ENCODE measurements around the gene HCK. TPM values are rescaled to one million over a fixed set of nuclear protein-coding genes. Genes with fewer than 3 reads are reported as not detected.
A peak's percentile ranks its signal among the peaks of the same experiment; 100 is the strongest.

Gene HCK
- total and polyA plus RNA-seq, 7 experiments from 2014 or later = 0.09 to 129 (median 1.4) TPM

DNA sequence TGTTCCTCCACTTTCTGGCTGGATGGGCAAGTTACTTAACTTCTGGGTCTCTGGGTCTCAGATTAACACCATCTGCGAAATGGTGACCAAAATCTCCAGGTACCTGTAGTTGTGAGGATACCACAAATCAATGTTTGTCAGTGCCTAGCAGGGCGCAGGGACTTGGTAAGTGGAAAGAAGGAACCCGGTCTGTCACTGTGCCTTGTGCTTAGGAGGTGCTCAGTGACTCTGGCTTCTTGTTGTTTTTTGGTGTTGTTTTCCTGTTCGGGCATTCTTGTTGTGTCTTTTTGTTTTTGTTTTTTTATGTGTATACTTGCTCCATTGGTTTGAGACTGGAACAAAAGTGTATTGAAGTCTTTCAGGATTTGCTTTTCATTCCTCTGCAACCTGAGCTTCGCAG lies 75.3 kb downstream of the HCK start:
- no peaks in the 10 kb centered on the region for H3K27me3 Mint-ChIP-seq
- Histone ChIP-seq H3K27ac (ENCODE audit: low read depth, low read length) (no peak overlapping the region), H3K4me3 (ENCODE audit: low read length) (no peak overlapping the region), H3K4me1 (ENCODE audit: control insufficient read depth in 2 of 2, insufficient read depth in 2 of 2, low read length in 2 of 2) (no peaks in the 10 kb centered on the region), H3K9me3 (ENCODE audit: control insufficient read depth in 2 of 3, low read length in 3 of 3) (no peaks in the 10 kb centered on the region), H3K36me3 (ENCODE audit: control insufficient read depth in 2 of 3, insufficient read depth in 3 of 3, low read length in 3 of 3) (no peaks in the 10 kb centered on the region), H3K27me3 (ENCODE audit: control insufficient read depth in 2 of 2, insufficient read depth in 2 of 2, low read length in 2 of 2) (no peaks in the 10 kb centered on the region)
- ChIA-PET CTCF (no interaction called here), POLR2A (no interaction called here)
- H3K4me3 Mint-ChIP-seq = no peak overlapping the region
- DNase-seq = no peak
- ATAC-seq = no peak
- peaks cover 0 to 26% (median 8%) of the 10 kb centered on the region in 5 donors for H3K36me3 Mint-ChIP-seq
- H3K4me1 Mint-ChIP-seq = peaks cover 3 to 44% (median 29%) of the 10 kb centered on the region in 7 donors
- intact Hi-C loops (cut with micrococcal nuclease) = no loop called here
- peaks cover 0 to 1% (median 0%) of the 10 kb centered on the region in 11 donors for H3K9me3 Mint-ChIP-seq
- H3K27ac Mint-ChIP-seq = peak overlapping the region in 3 of 9 donors; percentile 5 to 50 (median 26)

DNA sequence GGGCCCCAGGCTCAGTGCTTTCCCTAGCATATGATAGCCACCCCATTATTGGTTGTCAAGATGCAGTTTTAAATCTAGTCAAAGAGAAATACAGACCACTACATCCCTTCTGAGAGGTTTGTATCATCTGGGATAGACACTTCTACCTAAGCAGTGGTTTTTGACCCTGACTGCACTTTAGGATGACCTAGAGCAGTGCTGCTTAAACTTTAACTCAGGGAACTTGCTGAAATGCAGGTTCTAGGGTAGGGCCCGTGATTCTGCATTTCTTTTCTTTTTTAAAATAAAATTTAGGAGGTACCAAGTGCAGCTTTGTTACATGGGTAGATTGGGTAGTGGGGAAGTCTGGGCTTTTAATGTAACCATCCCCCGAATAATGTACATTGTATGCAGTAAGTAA lies 76.1 kb downstream of the HCK start:
- peaks cover 3 to 48% (median 33%) of the 10 kb centered on the region in 7 donors for H3K4me1 Mint-ChIP-seq
- Histone ChIP-seq H3K27me3 (ENCODE audit: control insufficient read depth in 2 of 2, insufficient read depth in 2 of 2, low read length in 2 of 2) (no peaks in the 10 kb centered on the region), H3K27ac (ENCODE audit: low read depth, low read length) (no peak overlapping the region), H3K9me3 (ENCODE audit: control insufficient read depth in 2 of 3, low read length in 3 of 3) (no peaks in the 10 kb centered on the region), H3K4me1 (ENCODE audit: control insufficient read depth in 2 of 2, insufficient read depth in 2 of 2, low read length in 2 of 2) (no peaks in the 10 kb centered on the region), H3K4me3 (ENCODE audit: low read length) (no peak overlapping the region), H3K36me3 (ENCODE audit: control insufficient read depth in 2 of 3, insufficient read depth in 3 of 3, low read length in 3 of 3) (no peaks in the 10 kb centered on the region)
- no peak overlapping the region for H3K4me3 Mint-ChIP-seq
- ATAC-seq (no peak), DNase-seq (no peak)
- peaks cover 0 to 1% (median 0%) of the 10 kb centered on the region in 11 donors for H3K9me3 Mint-ChIP-seq
- H3K27ac Mint-ChIP-seq = no peak overlapping the region
- H3K27me3 Mint-ChIP-seq = no peaks in the 10 kb centered on the region
- ChIA-PET POLR2A (no interaction called here), CTCF (no interaction called here)
- peaks cover 3 to 30% (median 9%) of the 10 kb centered on the region in 5 donors for H3K36me3 Mint-ChIP-seq
- intact Hi-C loops (cut with micrococcal nuclease) = no loop called here

DNA sequence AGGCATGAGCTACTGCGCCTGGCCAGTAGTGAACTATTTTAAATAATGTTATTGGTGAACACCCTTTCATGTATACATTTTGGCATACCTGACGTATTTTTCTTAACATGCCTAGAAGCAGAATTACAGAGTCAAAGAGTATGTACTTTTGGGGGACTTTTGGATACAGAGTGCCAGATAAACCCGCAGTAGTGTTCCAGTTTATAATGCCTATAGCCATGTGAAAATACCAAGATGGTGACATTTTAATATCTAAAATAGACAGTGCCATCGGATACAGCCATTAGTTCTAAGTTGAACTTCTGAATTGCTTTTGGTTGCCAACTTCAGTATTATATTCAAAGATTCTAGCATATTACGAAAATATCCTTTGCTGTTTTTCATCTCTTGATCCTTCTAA lies 77.8 kb downstream of the HCK start:
- H3K27me3 Mint-ChIP-seq = no peaks in the 10 kb centered on the region
- no peaks in the 10 kb centered on the region for H3K9me3 Mint-ChIP-seq
- Histone ChIP-seq H3K9me3 (ENCODE audit: control insufficient read depth in 2 of 3, low read length in 3 of 3) (no peaks in the 10 kb centered on the region), H3K4me1 (ENCODE audit: control insufficient read depth in 2 of 2, insufficient read depth in 2 of 2, low read length in 2 of 2) (no peaks in the 10 kb centered on the region), H3K36me3 (ENCODE audit: control insufficient read depth in 2 of 3, insufficient read depth in 3 of 3, low read length in 3 of 3) (peaks cover 0 to 5% (median 0%) of the 10 kb centered on the region in 3 experiments), H3K27ac (ENCODE audit: low read depth, low read length) (no peak overlapping the region), H3K27me3 (ENCODE audit: control insufficient read depth in 2 of 2, insufficient read depth in 2 of 2, low read length in 2 of 2) (no peaks in the 10 kb centered on the region), H3K4me3 (ENCODE audit: low read length) (no peak overlapping the region)
- ChIA-PET POLR2A (no interaction called here), CTCF (no interaction called here)
- DNase-seq (no peak), ATAC-seq (no peak)
- H3K27ac Mint-ChIP-seq = no peak overlapping the region
- peaks cover 4 to 26% (median 7%) of the 10 kb centered on the region in 5 donors for H3K36me3 Mint-ChIP-seq
- peaks cover 3 to 43% (median 34%) of the 10 kb centered on the region in 7 donors for H3K4me1 Mint-ChIP-seq
- intact Hi-C loops (cut with micrococcal nuclease) = no loop called here
- no peak overlapping the region for H3K4me3 Mint-ChIP-seq

DNA sequence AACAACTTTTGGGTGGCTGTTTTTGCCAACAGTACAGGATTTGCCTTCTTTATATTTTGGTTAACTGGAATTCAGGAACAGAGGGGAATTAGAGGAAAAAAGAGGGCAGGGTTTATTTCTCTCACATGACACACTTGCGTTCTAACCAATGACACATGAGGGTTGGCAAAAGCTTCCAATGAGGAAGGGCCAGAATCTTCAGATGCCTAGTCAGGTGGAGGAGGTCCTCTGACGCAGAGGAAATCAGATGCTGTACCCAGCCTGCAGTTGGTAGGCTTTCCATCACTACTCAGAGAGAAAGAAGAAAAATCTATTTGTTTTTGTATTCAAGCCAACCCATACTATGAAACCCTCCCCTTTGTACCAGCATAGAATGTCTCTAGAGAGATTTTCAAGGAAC lies 78.3 kb downstream of the HCK start:
- no peak overlapping the region for H3K4me3 Mint-ChIP-seq
- Histone ChIP-seq H3K27ac (ENCODE audit: low read depth, low read length) (no peak overlapping the region), H3K9me3 (ENCODE audit: control insufficient read depth in 2 of 3, low read length in 3 of 3) (no peaks in the 10 kb centered on the region), H3K4me3 (ENCODE audit: low read length) (no peak overlapping the region), H3K36me3 (ENCODE audit: control insufficient read depth in 2 of 3, insufficient read depth in 3 of 3, low read length in 3 of 3) (peaks cover 0 to 7% (median 0%) of the 10 kb centered on the region in 3 experiments), H3K4me1 (ENCODE audit: control insufficient read depth in 2 of 2, insufficient read depth in 2 of 2, low read length in 2 of 2) (no peaks in the 10 kb centered on the region), H3K27me3 (ENCODE audit: control insufficient read depth in 2 of 2, insufficient read depth in 2 of 2, low read length in 2 of 2) (no peaks in the 10 kb centered on the region)
- ChIA-PET CTCF (no interaction called here), POLR2A (no interaction called here)
- ATAC-seq (no peak), DNase-seq (no peak)
- peaks cover 3 to 43% (median 34%) of the 10 kb centered on the region in 7 donors for H3K4me1 Mint-ChIP-seq
- intact Hi-C loops (cut with micrococcal nuclease) = no loop called here
- H3K36me3 Mint-ChIP-seq = peaks cover 5 to 25% (median 7%) of the 10 kb centered on the region in 5 donors
- no peaks in the 10 kb centered on the region for H3K9me3 Mint-ChIP-seq
- no peaks in the 10 kb centered on the region for H3K27me3 Mint-ChIP-seq
- H3K27ac Mint-ChIP-seq = peak overlapping the region in 1 of 9 donors; percentile 51

DNA sequence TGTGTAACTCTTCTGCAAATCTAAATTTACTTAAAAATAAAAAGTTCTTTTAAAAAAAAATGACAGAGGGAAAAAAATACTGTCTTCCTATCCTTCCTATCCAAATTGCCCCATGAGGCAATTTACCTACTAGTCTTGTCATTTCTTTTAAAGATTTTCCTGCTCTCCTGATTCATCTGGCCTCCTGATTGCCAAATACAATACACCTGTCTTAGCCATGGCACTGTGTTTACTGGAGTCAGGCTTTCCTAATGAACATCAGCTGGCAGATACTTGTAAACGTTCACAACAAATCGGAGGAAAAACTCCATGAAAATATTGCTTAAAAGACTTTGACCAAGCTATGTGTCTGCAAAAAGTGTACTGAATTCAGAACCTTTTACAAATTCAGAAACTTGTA lies 78.9 kb downstream of the HCK start:
- no peaks in the 10 kb centered on the region for H3K4me1 ChIP-seq (ENCODE audit: control insufficient read depth in 2 of 2, insufficient read depth in 2 of 2, low read length in 2 of 2)
- H3K4me3 ChIP-seq (ENCODE audit: low read length) = no peak overlapping the region
- no peak overlapping the region for H3K4me3 Mint-ChIP-seq
- peaks cover 5 to 25% (median 12%) of the 10 kb centered on the region in 5 donors for H3K36me3 Mint-ChIP-seq
- POLR2A ChIA-PET = interaction anchor here (0.8 kb wide), 1 partner anchor 279 kb away, joined by 4 read pairs; no protein-coding TSS in a partner anchor
- no peaks in the 10 kb centered on the region for H3K27me3 Mint-ChIP-seq
- H3K27me3 ChIP-seq (ENCODE audit: control insufficient read depth in 2 of 2, insufficient read depth in 2 of 2, low read length in 2 of 2) = no peaks in the 10 kb centered on the region
- peaks cover 3 to 44% (median 34%) of the 10 kb centered on the region in 7 donors for H3K4me1 Mint-ChIP-seq
- intact Hi-C loops (cut with micrococcal nuclease) = no loop called here
- no peaks in the 10 kb centered on the region for H3K9me3 Mint-ChIP-seq
- DNase-seq (no peak), ATAC-seq (no peak)
- H3K27ac ChIP-seq (ENCODE audit: low read depth, low read length) = no peak overlapping the region
- CTCF ChIA-PET = interaction anchor here (0.7 kb wide), 1 partner anchor 108 kb away, joined by 3 read pairs; no protein-coding TSS in a partner anchor
- no peaks in the 10 kb centered on the region for H3K9me3 ChIP-seq (ENCODE audit: control insufficient read depth in 2 of 3, low read length in 3 of 3)
- H3K27ac Mint-ChIP-seq = no peak overlapping the region
- H3K36me3 ChIP-seq (ENCODE audit: control insufficient read depth in 2 of 3, insufficient read depth in 3 of 3, low read length in 3 of 3) = peaks cover 0 to 13% (median 0%) of the 10 kb centered on the region in 3 experiments

DNA sequence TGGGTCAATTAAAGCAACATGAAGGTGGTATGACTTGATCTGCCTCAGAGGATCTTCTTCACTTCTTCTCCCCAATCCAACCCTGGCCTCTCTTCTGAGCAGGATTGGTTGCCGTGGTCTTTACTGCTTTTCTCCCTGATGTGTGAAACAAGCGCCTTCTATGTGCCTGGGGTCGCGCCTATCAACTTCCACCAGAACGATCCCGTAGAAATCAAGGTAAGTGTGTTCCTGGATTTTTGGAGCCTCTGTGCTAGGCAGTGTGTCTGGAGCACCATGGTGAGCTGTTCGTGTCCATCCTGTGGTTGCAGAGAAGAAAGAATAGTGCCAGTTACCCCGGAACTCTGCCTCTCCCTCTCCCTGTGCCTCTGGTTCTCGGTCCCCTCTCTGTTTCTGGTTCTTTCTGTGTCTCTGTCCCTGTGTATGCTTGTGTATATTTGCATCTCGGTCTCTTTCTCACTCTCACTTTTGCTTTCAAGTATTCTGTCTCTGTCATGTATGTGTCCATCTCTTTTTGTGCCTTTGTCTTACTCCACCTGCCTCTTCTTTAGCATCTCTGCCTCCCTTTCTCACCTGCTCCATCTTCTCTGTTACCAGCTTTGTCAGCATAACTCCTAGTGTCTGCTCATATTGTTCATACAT lies 81.0 kb downstream of the HCK start:
- intact Hi-C loops (cut with micrococcal nuclease) = no loop called here
- POLR2A ChIA-PET = no interaction called here
- no peak for ATAC-seq
- Histone ChIP-seq H3K36me3 (ENCODE audit: control insufficient read depth in 2 of 3, insufficient read depth in 3 of 3, low read length in 3 of 3) (peaks cover 0 to 33% (median 0%) of the 10 kb centered on the region in 3 experiments), H3K27me3 (ENCODE audit: control insufficient read depth in 2 of 2, insufficient read depth in 2 of 2, low read length in 2 of 2) (no peaks in the 10 kb centered on the region), H3K9me3 (ENCODE audit: control insufficient read depth in 2 of 3, low read length in 3 of 3) (no peaks in the 10 kb centered on the region), H3K27ac (ENCODE audit: low read depth, low read length) (no peak overlapping the region), H3K4me3 (ENCODE audit: low read length) (no peak overlapping the region), H3K4me1 (ENCODE audit: control insufficient read depth in 2 of 2, insufficient read depth in 2 of 2, low read length in 2 of 2) (no peaks in the 10 kb centered on the region)
- Mint-ChIP-seq H3K4me1 (peaks cover 3 to 44% (median 28%) of the 10 kb centered on the region in 7 donors), H3K27me3 (no peaks in the 10 kb centered on the region), H3K36me3 (peaks cover 10 to 28% (median 14%) of the 10 kb centered on the region in 5 donors), H3K9me3 (no peaks in the 10 kb centered on the region), H3K27ac (peak overlapping the region in 1 of 9 donors; percentile 21), H3K4me3 (no peak overlapping the region)
- DNase-seq = no peak
- CTCF ChIA-PET = no interaction called here

DNA sequence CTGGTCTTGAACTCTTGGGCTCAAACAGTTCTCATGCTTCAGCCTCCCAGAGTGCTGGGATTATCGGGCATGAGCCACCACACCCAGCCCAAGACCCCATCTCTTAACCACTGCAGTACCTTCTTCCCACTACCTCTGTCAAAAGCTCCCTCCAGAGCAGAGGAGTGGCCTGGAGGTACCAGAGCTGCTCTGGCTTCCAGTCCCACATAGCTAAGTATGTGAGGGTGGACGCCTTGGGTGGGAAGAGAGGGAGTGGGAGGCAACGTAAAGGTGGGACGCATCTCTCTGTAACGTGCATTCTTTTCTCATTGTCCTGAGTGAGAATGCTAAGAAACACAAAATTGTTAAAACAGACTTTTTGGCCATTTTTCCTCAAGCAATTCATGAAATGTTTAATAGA lies 82.0 kb downstream of the HCK start:
- intact Hi-C loops (cut with micrococcal nuclease) = no loop called here
- Histone ChIP-seq H3K27me3 (ENCODE audit: control insufficient read depth in 2 of 2, insufficient read depth in 2 of 2, low read length in 2 of 2) (no peaks in the 10 kb centered on the region), H3K4me3 (ENCODE audit: low read length) (no peak overlapping the region), H3K9me3 (ENCODE audit: control insufficient read depth in 2 of 3, low read length in 3 of 3) (no peaks in the 10 kb centered on the region), H3K27ac (ENCODE audit: low read depth, low read length) (no peak overlapping the region), H3K4me1 (ENCODE audit: control insufficient read depth in 2 of 2, insufficient read depth in 2 of 2, low read length in 2 of 2) (no peaks in the 10 kb centered on the region), H3K36me3 (ENCODE audit: control insufficient read depth in 2 of 3, insufficient read depth in 3 of 3, low read length in 3 of 3) (peaks cover 0 to 42% (median 0%) of the 10 kb centered on the region in 3 experiments)
- no peaks in the 10 kb centered on the region for H3K9me3 Mint-ChIP-seq
- peaks cover 11 to 32% (median 16%) of the 10 kb centered on the region in 5 donors for H3K36me3 Mint-ChIP-seq
- peaks cover 3 to 47% (median 28%) of the 10 kb centered on the region in 7 donors for H3K4me1 Mint-ChIP-seq
- H3K27me3 Mint-ChIP-seq = no peaks in the 10 kb centered on the region
- ATAC-seq (no peak), DNase-seq (no peak)
- H3K27ac Mint-ChIP-seq = no peak overlapping the region
- POLR2A ChIA-PET = no interaction called here
- CTCF ChIA-PET = no interaction called here
- no peak overlapping the region for H3K4me3 Mint-ChIP-seq
